ENCODE measurements around the gene MAFF.

The MAFF gene

GRCh38 chr22:38222797-38223119, 21.0 kb downstream of the MAFF start:
- ChIA-PET CTCF (no interaction called here), POLR2A (ENCODE audit: low non-redundant PET) (interaction anchor here (0.5 kb wide), 1 partner anchor 41 kb away, joined by 6 read pairs; no protein-coding TSS in a partner anchor)
- peak; percentile 58 for DNase-seq (ENCODE audit: low spot score)
- TF ChIP-seq CTCF (conservative IDR thresholded peaks at IDR 0.05; ENCODE audit: low read depth): no peak
- peak overlapping the region; percentile 99 for H3K27ac ChIP-seq

- ChIA-PET POLR2A (ENCODE audit: low non-redundant PET) (interaction anchor here (0.5 kb wide), 1 partner anchor 41 kb away, joined by 6 read pairs; no protein-coding TSS in a partner anchor), CTCF (no interaction called here)
- no peak for DNase-seq (ENCODE audit: low spot score)
- no peak for TF ChIP-seq CTCF (conservative IDR thresholded peaks at IDR 0.05; ENCODE audit: low read depth)
- peak overlapping the region; percentile 99 for H3K27ac ChIP-seq
These were observed 21.6 kb downstream of the MAFF start for GRCh38 chr22:38223289-38223960.

GRCh38 chr22:38226853-38227649, 25.3 kb downstream of the MAFF start:
- TF ChIP-seq CTCF (conservative IDR thresholded peaks at IDR 0.05; ENCODE audit: low read depth): no peak
- no peak for DNase-seq (ENCODE audit: low spot score)
- POLR2A ChIA-PET (ENCODE audit: low non-redundant PET): no interaction called here
- CTCF ChIA-PET: no interaction called here
- peak overlapping the region; percentile 99 for H3K27ac ChIP-seq

- peak overlapping the region; percentile 99 for H3K27ac ChIP-seq
- POLR2A ChIA-PET (ENCODE audit: low non-redundant PET): no interaction called here
- DNase-seq (ENCODE audit: low spot score): no peak
- no peak for TF ChIP-seq CTCF (conservative IDR thresholded peaks at IDR 0.05; ENCODE audit: low read depth)
- CTCF ChIA-PET: interaction anchor here (0.6 kb wide), 1 partner anchor 468 kb away, joined by 3 read pairs; no protein-coding TSS in a partner anchor
These were observed 26.6 kb downstream of the MAFF start for GRCh38 chr22:38228326-38228872.

GRCh38 chr22:38228873-38229740, 27.3 kb downstream of the MAFF start:
- no peak for TF ChIP-seq CTCF (conservative IDR thresholded peaks at IDR 0.05; ENCODE audit: low read depth)
- ChIA-PET CTCF (interaction anchor here (0.6 to 1.1 kb wide), 2 partner anchors 10 to 468 kb away, joined by 3 read pairs; no protein-coding TSS in a partner anchor), POLR2A (ENCODE audit: low non-redundant PET) (no interaction called here)
- peak overlapping the region; percentile 99 for H3K27ac ChIP-seq
- peak; percentile 69 for DNase-seq (ENCODE audit: low spot score)
